ENCODE data around the gene CLMN. TPM values are rescaled to one million over a fixed set of nuclear protein-coding genes. Genes with fewer than 3 reads are reported as not detected.
A peak's percentile ranks its signal among the peaks of the same experiment; 100 is the strongest.

Gene CLMN
- total and polyA plus RNA-seq, 2 of the 13 experiments (the other 11 are each of a cell fraction or from before 2014, with no cell fraction given): 15.1 to 16.7 TPM

- TF ChIP-seq ZNF605 (CRISPR knock-in tag; IDR thresholded peaks at IDR 0.05) (peak; percentile 33; the same call in 1 of the 2 replicates), SAP130 (CRISPR knock-in tag; IDR thresholded peaks at IDR 0.05; ENCODE audit: low read depth) (peak; percentile 68), ZNF687 (CRISPR knock-in tag; IDR thresholded peaks at IDR 0.05) (peak; percentile 73), HIC2 (CRISPR knock-in tag; IDR thresholded peaks at IDR 0.05; ENCODE audit: low read depth) (no peak), ZFY (CRISPR knock-in tag; IDR thresholded peaks at IDR 0.05) (peak; percentile 98), ERF (CRISPR knock-in tag; IDR thresholded peaks at IDR 0.05) (peak; percentile 27; the same call in 1 of the 2 replicates), GATAD1 (CRISPR knock-in tag; IDR thresholded peaks at IDR 0.05) (peak; percentile 75), REL (CRISPR knock-in tag; conservative IDR thresholded peaks at IDR 0.05) (no peak), ZNF468 (CRISPR knock-in tag; IDR thresholded peaks at IDR 0.05) (no peak), CREB1 (IDR thresholded peaks at IDR 0.05) (peak; percentile 68), CREB1 (CRISPR knock-in tag; IDR thresholded peaks at IDR 0.05) (no peak), ZNF138 (CRISPR knock-in tag; IDR thresholded peaks at IDR 0.05; ENCODE audit: low read depth) (peak; percentile 28; the same call in 1 of the 2 replicates), YEATS4 (CRISPR knock-in tag; IDR thresholded peaks at IDR 0.05; ENCODE audit: borderline replicate concordance) (peak; percentile 91), ZNF614 (CRISPR knock-in tag; IDR thresholded peaks at IDR 0.05; ENCODE audit: borderline replicate concordance) (no peak), HNRNPL (IDR thresholded peaks at IDR 0.05; ENCODE audit: low read depth, low read length) (no peak), ZSCAN12 (CRISPR knock-in tag; IDR thresholded peaks at IDR 0.05) (no peak; the same call in 1 of the 2 replicates), KDM1A (CRISPR knock-in tag; IDR thresholded peaks at IDR 0.05) (no peak), MLX (CRISPR knock-in tag; IDR thresholded peaks at IDR 0.05) (no peak), CREBL2 (CRISPR knock-in tag; IDR thresholded peaks at IDR 0.05; ENCODE audit: borderline replicate concordance) (no peak), CHD2 (IDR thresholded peaks at IDR 0.05; ENCODE audit: low read depth, low read length) (0 out of 2 replicates have a peak, but pooled peaks have one; percentile 57), EEA1 (CRISPR knock-in tag; IDR thresholded peaks at IDR 0.05; ENCODE audit: borderline replicate concordance) (no peak), NFYB (CRISPR knock-in tag; IDR thresholded peaks at IDR 0.05) (peak; percentile 94), POLR2G (IDR thresholded peaks at IDR 0.05; ENCODE audit: low read depth, low read length) (peak; percentile 91)
These were observed 162.2 kb downstream of the CLMN start, which contains the start of gene DICER1 (continued) for GRCh38 chr14:95157327-95158189.

All from HepG2 (cell line).